Stimulated activated naive B cell treated with anti-CD40 and anti-IgM and Interleukin-4, amounts not matched to agents 10 μg/mL and 1 μg/mL and 100 μg/mL, for 72 hours (primary cell): ENCODE results near the gene PLXND1.

Experiments
- ATAC-seq, 2 donors: fragments of 150-1000 bp; cut with Tn5 transposase; replicated peaks; 2 replicates each; pipeline ENCODE4 v1.10.0; 2021; ENCODE audit warnings: moderate library complexity in 1 of 2
- DNase-seq: peaks from one replicate; pipeline ENCODE4 v3.0.0; 2021
- H3K27ac Mint-ChIP-seq: one replicate; pipeline ENCODE4 v1.8.0; 2022; ENCODE audit warnings: mild to moderate bottlenecking, mixed read lengths
- H3K27me3 Mint-ChIP-seq, 2 donors: one replicate each; pipeline ENCODE4 v1.8.0; 2022; ENCODE audit warnings: mixed read lengths in 2 of 2
- H3K36me3 Mint-ChIP-seq, 2 donors: one replicate each; pipeline ENCODE4 v1.8.0; 2022; ENCODE audit warnings: mixed read lengths in 2 of 2, mild to moderate bottlenecking in 1 of 2
- H3K4me1 Mint-ChIP-seq, 2 donors: one replicate each; pipeline ENCODE4 v1.8.0; 2022; ENCODE audit warnings: mixed read lengths in 2 of 2, mild to moderate bottlenecking in 1 of 2
- H3K4me3 Mint-ChIP-seq, 2 donors: one replicate each; pipeline ENCODE4 v1.8.0; 2022; ENCODE audit warnings: mild to moderate bottlenecking in 2 of 2, mixed read lengths in 2 of 2, moderate library complexity in 1 of 2
- H3K9me3 Mint-ChIP-seq, 2 donors: one replicate each; pipeline ENCODE4 v1.8.0; 2022; ENCODE audit warnings: mixed read lengths in 2 of 2, mild to moderate bottlenecking in 1 of 2

PLXND1 gene

DNA sequence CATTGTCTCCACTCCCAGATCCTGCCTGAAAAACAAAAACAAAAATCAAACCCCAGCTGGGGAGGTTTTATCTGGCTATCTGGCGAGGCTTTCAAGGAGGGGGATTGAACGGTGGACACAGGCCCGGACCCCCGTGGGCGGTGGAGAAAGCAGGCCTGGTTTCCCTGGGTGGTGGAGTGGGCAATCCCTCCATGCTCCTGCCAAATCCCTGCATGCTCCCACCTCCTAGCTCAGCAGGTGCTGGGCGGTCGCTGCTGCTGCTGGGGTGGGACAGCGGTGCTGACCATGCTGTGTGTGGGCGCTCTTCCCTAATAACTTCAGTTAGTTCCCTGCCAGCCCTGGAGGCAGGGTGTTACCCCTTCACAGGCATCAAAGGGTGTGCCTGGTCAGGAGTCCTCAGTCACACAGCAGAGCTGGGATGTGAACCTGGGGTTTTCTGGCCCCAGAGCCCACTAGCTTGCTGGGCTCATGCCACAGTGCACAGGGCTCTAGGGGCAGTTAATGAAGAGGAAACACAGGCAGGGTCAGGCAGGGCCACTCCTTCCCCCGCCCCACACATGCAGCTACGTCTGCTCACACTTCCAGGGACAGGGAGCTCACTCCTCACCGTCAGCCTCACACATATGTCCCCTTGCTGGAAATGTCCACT, 15.9 kb upstream of the PLXND1 start:
- ATAC-seq (no peak), DNase-seq (no peak)
- Mint-ChIP-seq H3K9me3 (no peaks in the 10 kb centered on the region), H3K27ac (no peak overlapping the region), H3K36me3 (no peaks in the 10 kb centered on the region), H3K27me3 (peaks cover 14 to 33% of the 10 kb centered on the region in 2 donors), H3K4me1 (peaks cover 19 to 31% of the 10 kb centered on the region in 2 donors), H3K4me3 (no peak overlapping the region)

DNA sequence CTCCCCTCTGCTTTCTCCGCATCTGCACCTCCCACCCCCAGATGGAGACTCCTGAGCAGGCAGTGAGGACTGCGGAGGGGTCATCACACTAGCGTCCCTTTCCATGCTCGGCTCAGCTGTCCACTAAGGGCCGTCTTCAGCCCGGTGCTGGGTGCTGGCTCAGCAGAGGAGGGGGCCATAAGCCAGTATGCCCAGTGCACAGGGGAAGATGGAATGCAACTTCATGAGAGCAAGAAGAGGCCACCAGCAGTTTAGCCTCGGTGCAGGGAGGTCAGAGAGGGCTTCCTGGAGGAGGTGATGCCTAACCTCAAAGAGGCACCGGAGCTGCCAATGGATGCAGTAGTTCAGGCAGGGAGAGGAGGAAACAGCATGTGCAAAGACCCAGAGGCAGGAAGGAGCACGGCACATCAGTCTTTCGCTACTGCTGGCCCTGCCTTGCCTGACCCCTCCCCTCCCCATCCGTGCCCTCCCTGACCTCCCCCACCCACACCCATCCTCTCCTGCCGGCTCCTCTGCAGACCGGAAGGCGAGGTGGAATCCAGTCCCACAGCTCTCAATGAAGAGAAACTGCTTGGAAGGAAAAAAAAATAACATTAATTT, 15.2 kb upstream of the PLXND1 start:
- peaks cover 21 to 27% of the 10 kb centered on the region in 2 donors for H3K4me1 Mint-ChIP-seq
- no peak overlapping the region for H3K27ac Mint-ChIP-seq
- ATAC-seq: no peak
- no peak for DNase-seq
- H3K4me3 Mint-ChIP-seq: no peak overlapping the region
- H3K36me3 Mint-ChIP-seq: no peaks in the 10 kb centered on the region
- H3K9me3 Mint-ChIP-seq: no peaks in the 10 kb centered on the region
- peaks cover 18 to 33% of the 10 kb centered on the region in 2 donors for H3K27me3 Mint-ChIP-seq

- Mint-ChIP-seq H3K27ac (no peak overlapping the region), H3K36me3 (no peaks in the 10 kb centered on the region), H3K4me1 (peaks cover 19 to 27% of the 10 kb centered on the region in 2 donors), H3K27me3 (peaks cover 18 to 33% of the 10 kb centered on the region in 2 donors), H3K4me3 (no peak overlapping the region), H3K9me3 (no peaks in the 10 kb centered on the region)
- no peak for DNase-seq
- ATAC-seq: no peak
Measured at GRCh38 chr3:129620828-129621559, 14.5 kb upstream of the PLXND1 start.

- Mint-ChIP-seq H3K27me3 (peaks cover 18 to 30% of the 10 kb centered on the region in 2 donors), H3K4me1 (peaks cover 16 to 22% of the 10 kb centered on the region in 2 donors), H3K9me3 (no peaks in the 10 kb centered on the region), H3K27ac (no peak overlapping the region), H3K4me3 (no peak overlapping the region), H3K36me3 (no peaks in the 10 kb centered on the region)
- DNase-seq (no peak), ATAC-seq (peak; percentile 41 to 52)
Measured at GRCh38 chr3:129619726-129620162, 13.3 kb upstream of the PLXND1 start.

DNA sequence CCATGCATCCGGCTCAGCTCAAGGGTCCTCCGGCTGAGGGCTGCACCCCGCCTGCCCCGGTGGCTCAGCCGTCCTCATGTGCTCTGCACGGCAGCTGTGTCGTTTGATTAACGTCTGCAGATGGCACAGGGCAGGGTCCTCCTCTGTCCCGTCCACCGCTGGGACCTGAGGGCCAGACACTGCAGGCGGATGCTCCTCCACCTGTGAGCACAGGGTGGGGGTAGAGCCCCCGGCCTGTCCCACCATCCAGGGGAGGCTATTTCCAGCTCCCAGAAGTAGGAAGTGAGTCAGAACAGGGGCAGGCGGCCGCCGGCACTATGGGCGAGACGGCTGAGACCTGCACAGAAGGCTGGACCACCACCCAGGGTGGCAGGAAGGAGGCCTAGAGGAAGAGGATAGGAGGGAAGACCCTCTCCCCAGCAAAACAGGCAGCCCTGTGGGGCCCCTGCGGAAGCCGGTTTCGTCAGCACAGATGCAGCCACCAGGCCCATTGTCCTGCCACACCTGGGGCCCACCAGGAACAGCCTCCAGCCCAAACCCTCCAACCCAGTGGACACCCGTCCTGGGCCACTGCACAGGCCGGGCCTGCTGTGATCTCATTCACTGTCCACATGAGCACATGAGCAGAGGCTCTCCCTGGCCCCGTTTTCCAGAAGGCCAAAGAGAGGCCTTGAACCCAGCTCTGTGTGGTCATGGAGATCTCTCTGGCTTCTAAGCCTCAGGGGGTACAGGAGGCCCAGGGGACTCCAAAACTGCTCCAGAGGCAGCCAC, 12.6 kb upstream of the PLXND1 start:
- H3K27me3 Mint-ChIP-seq: peaks cover 18 to 25% of the 10 kb centered on the region in 2 donors
- DNase-seq: no peak
- H3K4me3 Mint-ChIP-seq: peak overlapping the region; percentile 59 to 63

GRCh38 chr3:129618186-129618820, 11.8 kb upstream of the PLXND1 start:
- no peak overlapping the region for H3K27ac Mint-ChIP-seq
- DNase-seq: no peak
- no peaks in the 10 kb centered on the region for H3K36me3 Mint-ChIP-seq
- H3K9me3 Mint-ChIP-seq: no peaks in the 10 kb centered on the region
- peak; percentile 12 to 13 for ATAC-seq
- peaks cover 18 to 25% of the 10 kb centered on the region in 2 donors for H3K27me3 Mint-ChIP-seq
- H3K4me3 Mint-ChIP-seq: peak overlapping the region; percentile 59 to 63
- peaks cover 16 to 22% of the 10 kb centered on the region in 2 donors for H3K4me1 Mint-ChIP-seq

More for the DNA sequence above, 12.6 kb upstream of the PLXND1 start:
- no peaks in the 10 kb centered on the region for H3K9me3 Mint-ChIP-seq
- peak; percentile 33 to 49 for ATAC-seq
- H3K36me3 Mint-ChIP-seq: no peaks in the 10 kb centered on the region
- no peak overlapping the region for H3K27ac Mint-ChIP-seq
- H3K4me1 Mint-ChIP-seq: peaks cover 16 to 22% of the 10 kb centered on the region in 2 donors

DNA sequence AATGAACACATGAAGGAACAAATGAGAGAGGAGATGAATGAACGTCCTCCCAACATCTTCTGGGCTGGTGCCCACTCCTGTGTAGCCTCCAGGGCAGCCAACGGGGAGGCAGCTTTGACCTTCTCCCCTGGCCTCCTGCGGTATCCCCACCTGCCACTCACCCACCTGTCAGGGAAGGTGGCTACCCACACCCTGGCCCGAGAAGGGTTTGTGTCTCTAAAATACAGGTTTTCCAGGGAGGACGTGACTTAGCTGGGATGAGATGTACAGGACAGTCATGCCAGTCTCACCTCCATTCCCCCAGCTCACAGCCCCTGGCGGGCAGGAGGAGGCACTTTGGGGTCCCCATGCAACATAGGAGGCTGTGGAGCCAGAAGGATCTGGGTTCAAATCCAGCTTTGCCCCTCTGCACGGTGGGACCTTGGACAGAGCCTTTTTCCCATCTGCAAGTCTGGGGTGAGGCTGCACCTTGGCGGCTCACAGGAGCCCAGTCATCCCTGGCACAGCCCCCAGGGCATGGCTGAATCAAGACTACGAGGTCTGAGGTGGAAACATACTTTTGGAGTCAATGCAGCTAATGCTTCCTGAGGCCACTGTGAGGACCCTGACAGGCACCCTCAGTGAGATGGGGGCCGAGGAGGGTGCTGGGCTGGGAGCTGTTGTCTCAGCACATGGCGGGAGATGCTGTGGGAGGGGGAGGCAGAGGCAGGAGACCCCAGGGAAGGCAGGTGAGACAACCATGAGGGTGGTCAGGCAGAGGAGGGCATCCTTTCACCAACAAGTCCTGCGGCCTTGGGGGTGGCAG, 11.1 kb upstream of the PLXND1 start:
- Mint-ChIP-seq H3K27ac (no peak overlapping the region), H3K4me3 (no peak overlapping the region), H3K9me3 (no peaks in the 10 kb centered on the region), H3K36me3 (no peaks in the 10 kb centered on the region), H3K27me3 (peaks cover 18 to 22% of the 10 kb centered on the region in 2 donors), H3K4me1 (peaks cover 16 to 22% of the 10 kb centered on the region in 2 donors)
- ATAC-seq: no peak
- DNase-seq: no peak

DNA sequence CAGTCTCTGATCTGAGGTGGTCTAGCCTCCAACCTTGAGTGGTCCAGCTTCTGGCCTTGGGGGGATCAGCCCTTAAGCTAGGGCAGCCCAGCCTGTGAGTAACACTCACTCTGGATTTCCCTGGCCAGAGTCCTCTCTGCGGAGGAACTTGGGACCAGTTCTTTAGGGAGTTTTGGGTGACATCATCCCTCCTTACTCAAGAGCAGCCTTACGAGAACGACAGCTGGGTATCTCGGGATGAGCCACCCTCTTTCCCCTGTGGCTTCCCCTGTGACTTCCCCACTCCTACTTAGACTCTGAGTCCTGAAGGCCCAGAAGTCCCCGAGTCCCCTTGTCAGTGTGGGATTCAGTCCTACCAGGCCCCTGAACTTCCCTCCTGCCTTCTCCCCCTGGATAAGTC, 10.2 kb upstream of the PLXND1 start:
- Mint-ChIP-seq H3K4me3 (no peak overlapping the region), H3K36me3 (no peaks in the 10 kb centered on the region), H3K27me3 (peaks cover 25 to 26% of the 10 kb centered on the region in 2 donors), H3K9me3 (no peaks in the 10 kb centered on the region), H3K27ac (no peak overlapping the region), H3K4me1 (peaks cover 16 to 22% of the 10 kb centered on the region in 2 donors)
- DNase-seq (no peak), ATAC-seq (no peak)

GRCh38 chr3:129616291-129616690, 9.8 kb upstream of the PLXND1 start:
- H3K4me1 Mint-ChIP-seq: peaks cover 16 to 22% of the 10 kb centered on the region in 2 donors
- no peak for ATAC-seq
- H3K4me3 Mint-ChIP-seq: no peak overlapping the region
- no peaks in the 10 kb centered on the region for H3K36me3 Mint-ChIP-seq
- no peak for DNase-seq
- H3K27ac Mint-ChIP-seq: no peak overlapping the region
- H3K27me3 Mint-ChIP-seq: peaks cover 29 to 30% of the 10 kb centered on the region in 2 donors
- H3K9me3 Mint-ChIP-seq: no peaks in the 10 kb centered on the region

DNA sequence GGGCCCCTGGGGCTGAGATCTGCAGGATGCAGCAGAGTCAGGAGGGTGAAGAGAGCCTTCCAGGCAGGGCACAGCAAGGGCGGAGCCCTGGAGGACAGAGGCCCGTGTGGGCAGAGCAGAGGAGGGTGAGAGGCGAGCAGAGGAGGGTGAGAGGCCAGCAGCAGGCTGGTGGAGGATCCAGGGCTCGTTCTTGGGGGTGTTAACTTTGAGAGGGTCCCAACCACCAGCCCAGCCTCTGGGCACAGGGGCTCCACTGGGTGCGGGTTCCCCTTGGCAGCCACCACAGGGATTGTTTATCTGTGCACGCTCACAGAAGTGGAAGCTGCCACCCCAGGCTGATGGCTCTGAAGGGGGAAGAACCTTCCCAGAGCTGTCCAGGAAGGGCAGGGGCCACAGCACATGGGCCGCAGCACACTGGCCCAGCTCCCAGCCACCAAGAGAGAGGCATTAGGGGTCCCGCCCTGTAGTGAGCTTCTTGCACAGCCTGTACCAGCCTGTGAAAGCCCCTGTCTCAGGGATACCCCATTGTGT, 9.3 kb upstream of the PLXND1 start:
- H3K9me3 Mint-ChIP-seq: no peaks in the 10 kb centered on the region

GRCh38 chr3:129614927-129615363, 8.5 kb upstream of the PLXND1 start:
- Mint-ChIP-seq H3K36me3 (no peaks in the 10 kb centered on the region), H3K27me3 (peaks cover 32 to 34% of the 10 kb centered on the region in 2 donors), H3K4me1 (peaks cover 16 to 22% of the 10 kb centered on the region in 2 donors), H3K9me3 (no peaks in the 10 kb centered on the region), H3K27ac (no peak overlapping the region), H3K4me3 (no peak overlapping the region)
- no peak for DNase-seq
- ATAC-seq: no peak

More for the DNA sequence above, 9.3 kb upstream of the PLXND1 start:
- Mint-ChIP-seq H3K4me1 (peaks cover 16 to 22% of the 10 kb centered on the region in 2 donors), H3K27me3 (peaks cover 32 to 34% of the 10 kb centered on the region in 2 donors), H3K36me3 (no peaks in the 10 kb centered on the region), H3K4me3 (no peak overlapping the region), H3K27ac (no peak overlapping the region)
- no peak for ATAC-seq
- DNase-seq: no peak

- Mint-ChIP-seq H3K27ac (no peak overlapping the region), H3K9me3 (no peaks in the 10 kb centered on the region), H3K4me1 (peaks cover 14 to 17% of the 10 kb centered on the region in 2 donors), H3K27me3 (peaks cover 32 to 34% of the 10 kb centered on the region in 2 donors), H3K4me3 (no peak overlapping the region), H3K36me3 (no peaks in the 10 kb centered on the region)
- no peak for ATAC-seq
- DNase-seq: no peak
Measured at GRCh38 chr3:129614435-129614834, 8.0 kb upstream of the PLXND1 start.

GRCh38 chr3:129613367-129613740, 6.9 kb upstream of the PLXND1 start:
- Mint-ChIP-seq H3K4me3 (no peak overlapping the region), H3K9me3 (no peaks in the 10 kb centered on the region), H3K27me3 (peaks cover 30 to 31% of the 10 kb centered on the region in 2 donors), H3K4me1 (peaks cover 6% of the 10 kb centered on the region in 2 donors), H3K36me3 (no peaks in the 10 kb centered on the region), H3K27ac (no peak overlapping the region)
- ATAC-seq (no peak), DNase-seq (no peak)
